Measurements from ENCODE around the gene DIS3L2.
"Not testable (repeated sequence)": the region's sequence is repeated elsewhere in the genome, so short reads cannot be mapped to it uniquely, and the experiment has no call there.

GRCh38 chr2:232379610-232380590, 418.4 kb downstream of the DIS3L2 start:
- not testable (repeated sequence) for TF ChIP-seq CTCF (IDR thresholded peaks at IDR 0.05 in 4 of 5, conservative IDR thresholded peaks at IDR 0.05 in 1 of 5); POLR2A (IDR thresholded peaks at IDR 0.05)

All from gastrocnemius medialis (tissue), 4 donors.